GM23338 (cell line): ENCODE measurements around the gene AP1S2. TPM values are rescaled to one million over a fixed set of nuclear protein-coding genes. Genes with fewer than 3 reads are reported as not detected.

Experiments
- ATAC-seq: fragments of 200-7000 bp; cut with Tn5 transposase; 3 replicates; pipeline ENCODE4 v1.9.1; 2020
- DNase-seq: peaks from one replicate; pipeline ENCODE4 v3.0.0-alpha.2; 2015; ENCODE audit warnings: low spot score
- H2AFZ ChIP-seq: fragments of 200-600 bp; sonication (generic); 2 replicates; pipeline ENCODE4 v1.8.0; 2016; ENCODE audit warnings: antibody characterized with exemption, mild to moderate bottlenecking, moderate library complexity
- H3F3A ChIP-seq: fragments of 200-600 bp; sonication (generic); replicated peaks from 2 replicates; pipeline ENCODE4 v1.8.0; 2017; ENCODE audit warnings: antibody characterized with exemption, mixed run types, low read depth
- H3K27ac ChIP-seq: fragments of 200-600 bp; sonication (generic); 2 replicates; pipeline ENCODE4 v1.6.1; 2016; ENCODE audit warnings: low read depth
- H3K27me3 ChIP-seq: fragments of 200-600 bp; sonication (generic); 2 replicates; pipeline ENCODE4 v1.8.0; 2016; ENCODE audit warnings: mild to moderate bottlenecking, mixed run types, moderate library complexity; ENCODE audit not compliant: insufficient read depth
- H3K36me3 ChIP-seq: fragments of 200-600 bp; sonication (generic); 2 replicates; pipeline ENCODE4 v1.8.0; 2016; ENCODE audit warnings: mild to moderate bottlenecking; ENCODE audit not compliant: insufficient read depth
- H3K4me1 ChIP-seq: fragments of 200-600 bp; sonication (generic); 2 replicates; pipeline ENCODE4 v1.8.0; 2016; ENCODE audit warnings: mild to moderate bottlenecking, moderate library complexity; ENCODE audit not compliant: insufficient read depth
- H3K4me2 ChIP-seq: fragments of 200-600 bp; sonication (generic); 2 replicates; pipeline ENCODE4 v1.7.1; 2017; ENCODE audit warnings: mixed run types
- H3K4me3 ChIP-seq: fragments of 200-600 bp; sonication (generic); 2 replicates; pipeline ENCODE4 v1.6.1; 2016; ENCODE audit warnings: mixed run types
- H3K79me2 ChIP-seq: fragments of 200-600 bp; sonication (generic); replicated peaks from 2 replicates; pipeline ENCODE4 v1.8.0; 2017; ENCODE audit warnings: mild to moderate bottlenecking; ENCODE audit not compliant: insufficient read depth
- H3K9me2 ChIP-seq: fragments of 200-600 bp; sonication (generic); 2 replicates; pipeline ENCODE4 v1.8.0; 2017; ENCODE audit not compliant: insufficient read depth
- H4K20me1 ChIP-seq: fragments of 200-600 bp; sonication (generic); replicated peaks from 2 replicates; pipeline ENCODE4 v1.8.0; 2017; ENCODE audit warnings: mild to moderate bottlenecking; ENCODE audit not compliant: insufficient read depth
- H3K27ac Mint-ChIP-seq: 2 replicates; pipeline ENCODE4 v1.8.0; 2020; ENCODE audit warnings: inconsistent platforms, mild to moderate bottlenecking, moderate library complexity, mixed read lengths
- H3K27me3 Mint-ChIP-seq: 3 replicates; pipeline ENCODE4 v1.8.0; 2022; ENCODE audit warnings: low read depth, mild to moderate bottlenecking, moderate library complexity, mixed read lengths, inconsistent platforms; ENCODE audit not compliant: insufficient read depth, poor library complexity
- H3K36me3 Mint-ChIP-seq: 3 replicates; pipeline ENCODE4 v1.8.0; 2021; ENCODE audit warnings: low read depth, mild to moderate bottlenecking, inconsistent platforms, moderate library complexity, mixed read lengths
- H3K4me1 Mint-ChIP-seq: 3 replicates; pipeline ENCODE4 v1.8.0; 2020; ENCODE audit warnings: mild to moderate bottlenecking, inconsistent platforms, mixed read lengths
- H3K4me3 Mint-ChIP-seq: 3 replicates; pipeline ENCODE4 v1.8.0; 2021; ENCODE audit warnings: moderate library complexity, mild to moderate bottlenecking, inconsistent platforms, mixed read lengths
- H3K9me3 Mint-ChIP-seq: 3 replicates; pipeline ENCODE4 v1.8.0; 2020; ENCODE audit warnings: moderate library complexity, mild to moderate bottlenecking, inconsistent platforms, mixed read lengths
- CREB1 ChIP-seq: fragments of 250-450 bp; sonication (Bioruptor Pico); IDR thresholded peaks from 2 replicates; pipeline ENCODE4 v1.5.0; 2020; ENCODE audit warnings: low read depth, mild to moderate bottlenecking, moderate library complexity
- EZH2 ChIP-seq: fragments of 200-600 bp; sonication (generic); IDR thresholded peaks from one replicate; pipeline ENCODE4 v1.8.0; 2017; ENCODE audit warnings: antibody characterized with exemption, mild to moderate bottlenecking, low read depth; ENCODE audit not compliant: unreplicated experiment
- EZH2phosphoT487 ChIP-seq: fragments of 200-600 bp; sonication (generic); IDR thresholded peaks from one replicate; pipeline ENCODE4 v1.8.1; 2018; ENCODE audit warnings: antibody characterized with exemption; ENCODE audit not compliant: unreplicated experiment
- JUNB ChIP-seq: IDR thresholded peaks from one replicate; pipeline ENCODE4 v1.6.1; 2016; ENCODE audit warnings: antibody characterized with exemption; ENCODE audit not compliant: unreplicated experiment
- NANOG ChIP-seq: IDR thresholded peaks from 2 replicates; pipeline ENCODE4 v1.6.1; 2016; ENCODE audit warnings: antibody characterized with exemption, borderline replicate concordance
- POLR2AphosphoS5 ChIP-seq: IDR thresholded peaks from 2 replicates; pipeline ENCODE4 v1.6.1; 2016; ENCODE audit warnings: antibody characterized with exemption, low read depth
- ZNF114 ChIP-seq: fragments of 250-450 bp; sonication (Bioruptor Pico); IDR thresholded peaks from 2 replicates; pipeline ENCODE4 v1.5.0; 2020; ENCODE audit warnings: mild to moderate bottlenecking, moderate library complexity
- ZNF331 ChIP-seq: fragments of 250-450 bp; sonication (Bioruptor Pico); IDR thresholded peaks from 2 replicates; pipeline ENCODE4 v1.5.0; 2020; ENCODE audit warnings: low read depth, mild to moderate bottlenecking, moderate library complexity
- polyA plus RNA-seq: library from polyadenylated mRNA; unstranded; fragments of >200 nt; fragmentation: Nextera tagmentation; extraction: Ambion mirVana; gene quantifications from 2 replicates; pipeline ENCODE4 v1.2.1, GENCODE V29; 2016
- total RNA-seq: library from RNA; depleted of rRNA; stranded (reverse); fragments of >200 nt; shearing (Covaris generic); gene quantifications from 2 replicates; pipeline ENCODE4 v1.2.3, GENCODE V29; 2014
- TF ChIP-seq, protein P1 (sequence below): IDR thresholded peaks from 2 replicates; pipeline ENCODE4 v1.6.1; 2016; ENCODE audit warnings: antibody characterized with exemption
- TF ChIP-seq, protein P2 (sequence below), 2 experiments: fragments of 200-600 bp in 1 of 2; sonication (generic) in 1 of 2; conservative IDR thresholded peaks; 2 replicates each; pipeline versions ENCODE4 v1.5.1 to v1.6.1; 2016 to 2017; ENCODE audit warnings: antibody characterized with exemption in 2 of 2, low read depth in 2 of 2, mild to moderate bottlenecking in 2 of 2, moderate library complexity in 1 of 2
- TF ChIP-seq, protein P3 (sequence below): IDR thresholded peaks from one replicate; pipeline ENCODE4 v1.6.1; 2018; ENCODE audit warnings: antibody characterized with exemption; ENCODE audit not compliant: unreplicated experiment

The AP1S2 gene
- total and polyA plus RNA-seq, 2 experiments from 2014 or later = 160 to 251 TPM

DNA sequence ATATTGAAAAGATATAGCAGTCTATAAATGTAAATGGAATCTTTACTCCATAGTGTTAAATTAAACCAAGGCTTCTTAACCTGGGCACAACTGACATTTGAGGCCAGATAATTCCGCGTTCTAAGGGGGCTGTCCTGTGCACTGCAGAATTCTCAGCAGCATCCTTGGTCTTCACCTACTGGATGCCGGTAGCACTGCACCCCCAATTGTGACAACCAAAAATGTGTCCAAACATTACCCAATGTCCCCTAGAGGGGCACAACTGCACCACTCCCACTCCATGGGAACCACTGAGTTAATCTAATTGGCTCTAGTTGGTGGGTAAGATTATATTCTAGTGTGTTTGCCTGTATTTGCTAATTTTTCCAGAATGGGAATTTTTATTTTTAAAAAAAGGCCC, 16.6 kb downstream of the AP1S2 start:
- no peak overlapping the region for H3K27ac Mint-ChIP-seq
- Histone ChIP-seq H2AFZ (no peak overlapping the region), H3F3A (no peaks in the 10 kb centered on the region), H3K36me3 (peaks cover 13% of the 10 kb centered on the region; the same call in 1 of the 2 replicates), H3K4me2 (no peak overlapping the region), H3K4me3 (no peak overlapping the region), H3K79me2 (peaks cover 94% of the 10 kb centered on the region), H4K20me1 (peaks cover 15% of the 10 kb centered on the region), H3K9me2 (no peaks in the 10 kb centered on the region), H3K4me1 (peaks cover 17% of the 10 kb centered on the region; the same call in 1 of the 2 replicates), H3K27ac (no peak overlapping the region), H3K27me3 (no peaks in the 10 kb centered on the region)
- H3K4me1 Mint-ChIP-seq = peaks cover 20% of the 10 kb centered on the region
- TF ChIP-seq ZNF114 (CRISPR knock-in tag) (no peak), JUNB (no peak), NANOG (no peak)
- TF ChIP-seq, protein P1, sequence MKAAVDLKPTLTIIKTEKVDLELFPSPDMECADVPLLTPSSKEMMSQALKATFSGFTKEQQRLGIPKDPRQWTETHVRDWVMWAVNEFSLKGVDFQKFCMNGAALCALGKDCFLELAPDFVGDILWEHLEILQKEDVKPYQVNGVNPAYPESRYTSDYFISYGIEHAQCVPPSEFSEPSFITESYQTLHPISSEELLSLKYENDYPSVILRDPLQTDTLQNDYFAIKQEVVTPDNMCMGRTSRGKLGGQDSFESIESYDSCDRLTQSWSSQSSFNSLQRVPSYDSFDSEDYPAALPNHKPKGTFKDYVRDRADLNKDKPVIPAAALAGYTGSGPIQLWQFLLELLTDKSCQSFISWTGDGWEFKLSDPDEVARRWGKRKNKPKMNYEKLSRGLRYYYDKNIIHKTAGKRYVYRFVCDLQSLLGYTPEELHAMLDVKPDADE = no peak
- TF ChIP-seq, protein P2, sequence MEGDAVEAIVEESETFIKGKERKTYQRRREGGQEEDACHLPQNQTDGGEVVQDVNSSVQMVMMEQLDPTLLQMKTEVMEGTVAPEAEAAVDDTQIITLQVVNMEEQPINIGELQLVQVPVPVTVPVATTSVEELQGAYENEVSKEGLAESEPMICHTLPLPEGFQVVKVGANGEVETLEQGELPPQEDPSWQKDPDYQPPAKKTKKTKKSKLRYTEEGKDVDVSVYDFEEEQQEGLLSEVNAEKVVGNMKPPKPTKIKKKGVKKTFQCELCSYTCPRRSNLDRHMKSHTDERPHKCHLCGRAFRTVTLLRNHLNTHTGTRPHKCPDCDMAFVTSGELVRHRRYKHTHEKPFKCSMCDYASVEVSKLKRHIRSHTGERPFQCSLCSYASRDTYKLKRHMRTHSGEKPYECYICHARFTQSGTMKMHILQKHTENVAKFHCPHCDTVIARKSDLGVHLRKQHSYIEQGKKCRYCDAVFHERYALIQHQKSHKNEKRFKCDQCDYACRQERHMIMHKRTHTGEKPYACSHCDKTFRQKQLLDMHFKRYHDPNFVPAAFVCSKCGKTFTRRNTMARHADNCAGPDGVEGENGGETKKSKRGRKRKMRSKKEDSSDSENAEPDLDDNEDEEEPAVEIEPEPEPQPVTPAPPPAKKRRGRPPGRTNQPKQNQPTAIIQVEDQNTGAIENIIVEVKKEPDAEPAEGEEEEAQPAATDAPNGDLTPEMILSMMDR (conservative IDR thresholded peaks at IDR 0.05; ENCODE audit: low read depth in 2 of 2) = peak; percentile 28 to 45; a peak in 3 of 4 replicates
- peak; percentile 62 for DNase-seq
- no peaks in the 10 kb centered on the region for H3K9me3 Mint-ChIP-seq
- no peak overlapping the region for H3K4me3 Mint-ChIP-seq
- H3K36me3 Mint-ChIP-seq = peaks cover 51% of the 10 kb centered on the region; the same call in 2 of the 3 replicates
- H3K27me3 Mint-ChIP-seq = peaks cover 2% of the 10 kb centered on the region
- ATAC-seq = peak; percentile 74

DNA sequence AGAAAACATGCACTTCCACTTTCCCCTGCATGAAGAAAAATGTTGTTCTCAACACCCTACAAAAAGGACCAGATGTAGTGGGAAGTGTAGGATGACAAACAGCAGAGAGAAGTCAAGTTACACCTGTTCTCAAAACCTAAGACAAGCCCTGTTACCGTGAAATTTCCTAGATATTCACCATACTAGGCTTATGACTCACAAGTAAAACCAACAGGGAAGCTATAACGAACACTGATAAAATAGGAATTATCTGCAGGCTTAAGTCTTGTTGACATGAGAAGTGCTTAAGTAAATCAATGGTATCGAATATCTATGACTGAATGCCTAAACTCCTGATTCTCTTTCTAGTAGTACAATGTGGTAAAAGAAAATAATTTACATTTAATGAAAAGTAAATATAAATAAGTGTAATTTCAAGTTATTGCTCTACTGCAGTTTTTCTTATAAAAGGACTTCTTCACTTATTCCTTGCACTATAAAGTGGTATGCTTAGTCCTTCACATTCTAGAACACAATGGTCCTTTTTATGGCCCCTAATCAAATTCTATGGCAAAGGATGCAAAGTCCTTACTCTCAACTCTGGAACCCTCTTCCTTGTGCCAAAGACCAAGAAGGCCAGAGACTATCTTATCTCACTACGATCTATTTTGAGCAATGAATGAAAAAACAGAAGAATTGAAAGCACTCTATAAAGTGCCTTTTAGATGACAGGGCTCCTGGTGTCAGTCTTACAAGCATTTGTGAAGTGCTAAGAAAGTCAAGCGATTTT, 19.6 kb downstream of the AP1S2 start:
- DNase-seq = no peak

More for the DNA sequence above, 19.6 kb downstream of the AP1S2 start:
- Mint-ChIP-seq H3K9me3 (no peaks in the 10 kb centered on the region), H3K36me3 (peaks cover 32% of the 10 kb centered on the region; the same call in 2 of the 3 replicates), H3K27ac (no peak overlapping the region), H3K27me3 (peaks cover 2% of the 10 kb centered on the region), H3K4me1 (peaks cover 20% of the 10 kb centered on the region), H3K4me3 (no peak overlapping the region)
- H3K79me2 ChIP-seq = peaks cover 72% of the 10 kb centered on the region
- H3F3A ChIP-seq = no peaks in the 10 kb centered on the region
- H3K9me2 ChIP-seq = no peaks in the 10 kb centered on the region
- TF ChIP-seq, protein P2 (conservative IDR thresholded peaks at IDR 0.05; ENCODE audit: low read depth in 2 of 2) = no peak
- TF ChIP-seq ZNF114 (CRISPR knock-in tag) (no peak), EZH2phosphoT487 (no peak), ZNF331 (no peak), NANOG (no peak), JUNB (no peak), POLR2AphosphoS5 (no peak), CREB1 (no peak), EZH2 (no peak)
- TF ChIP-seq, protein P1 = no peak
- TF ChIP-seq, protein P3, sequence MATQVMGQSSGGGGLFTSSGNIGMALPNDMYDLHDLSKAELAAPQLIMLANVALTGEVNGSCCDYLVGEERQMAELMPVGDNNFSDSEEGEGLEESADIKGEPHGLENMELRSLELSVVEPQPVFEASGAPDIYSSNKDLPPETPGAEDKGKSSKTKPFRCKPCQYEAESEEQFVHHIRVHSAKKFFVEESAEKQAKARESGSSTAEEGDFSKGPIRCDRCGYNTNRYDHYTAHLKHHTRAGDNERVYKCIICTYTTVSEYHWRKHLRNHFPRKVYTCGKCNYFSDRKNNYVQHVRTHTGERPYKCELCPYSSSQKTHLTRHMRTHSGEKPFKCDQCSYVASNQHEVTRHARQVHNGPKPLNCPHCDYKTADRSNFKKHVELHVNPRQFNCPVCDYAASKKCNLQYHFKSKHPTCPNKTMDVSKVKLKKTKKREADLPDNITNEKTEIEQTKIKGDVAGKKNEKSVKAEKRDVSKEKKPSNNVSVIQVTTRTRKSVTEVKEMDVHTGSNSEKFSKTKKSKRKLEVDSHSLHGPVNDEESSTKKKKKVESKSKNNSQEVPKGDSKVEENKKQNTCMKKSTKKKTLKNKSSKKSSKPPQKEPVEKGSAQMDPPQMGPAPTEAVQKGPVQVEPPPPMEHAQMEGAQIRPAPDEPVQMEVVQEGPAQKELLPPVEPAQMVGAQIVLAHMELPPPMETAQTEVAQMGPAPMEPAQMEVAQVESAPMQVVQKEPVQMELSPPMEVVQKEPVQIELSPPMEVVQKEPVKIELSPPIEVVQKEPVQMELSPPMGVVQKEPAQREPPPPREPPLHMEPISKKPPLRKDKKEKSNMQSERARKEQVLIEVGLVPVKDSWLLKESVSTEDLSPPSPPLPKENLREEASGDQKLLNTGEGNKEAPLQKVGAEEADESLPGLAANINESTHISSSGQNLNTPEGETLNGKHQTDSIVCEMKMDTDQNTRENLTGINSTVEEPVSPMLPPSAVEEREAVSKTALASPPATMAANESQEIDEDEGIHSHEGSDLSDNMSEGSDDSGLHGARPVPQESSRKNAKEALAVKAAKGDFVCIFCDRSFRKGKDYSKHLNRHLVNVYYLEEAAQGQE = no peak
- peaks cover 9% of the 10 kb centered on the region for H4K20me1 ChIP-seq
- H3K4me3 ChIP-seq = no peak overlapping the region
- peaks cover 14% of the 10 kb centered on the region; the same call in 1 of the 2 replicates for H3K4me1 ChIP-seq
- H3K4me2 ChIP-seq = no peak overlapping the region
- peaks cover 12% of the 10 kb centered on the region; the same call in 1 of the 2 replicates for H3K36me3 ChIP-seq
- H3K27ac ChIP-seq = peak overlapping the region; percentile 74; the same call in 1 of the 2 replicates
- no peak for ATAC-seq
- H3K27me3 ChIP-seq = no peaks in the 10 kb centered on the region
- H2AFZ ChIP-seq = no peak overlapping the region
